ENCODE results near the gene STARD3.

- TF ChIP-seq CTCF (IDR thresholded peaks at IDR 0.05) (no peak), SP1 (CRISPR knock-in tag; conservative IDR thresholded peaks at IDR 0.05) (no peak), MAX (CRISPR knock-in tag; IDR thresholded peaks at IDR 0.05) (no peak), ATF3 (CRISPR knock-in tag; conservative IDR thresholded peaks at IDR 0.05) (no peak), ATF6 (CRISPR knock-in tag; IDR thresholded peaks at IDR 0.05) (no peak), NR3C1 (CRISPR knock-in tag; conservative IDR thresholded peaks at IDR 0.05; ENCODE audit: low read depth) (no peak), USF2 (CRISPR knock-in tag; IDR thresholded peaks at IDR 0.05) (no peak)
These were observed 42.7 kb downstream of the STARD3 start for GRCh38 chr17:39679521-39680192.
